ENCODE measurements around the gene RAB31. TPM values are rescaled to one million over a fixed set of nuclear protein-coding genes. Genes with fewer than 3 reads are reported as not detected.

The RAB31 gene
- total RNA-seq, 2 donors from 2014 or later: 4.3 to 8.0 TPM

DNA sequence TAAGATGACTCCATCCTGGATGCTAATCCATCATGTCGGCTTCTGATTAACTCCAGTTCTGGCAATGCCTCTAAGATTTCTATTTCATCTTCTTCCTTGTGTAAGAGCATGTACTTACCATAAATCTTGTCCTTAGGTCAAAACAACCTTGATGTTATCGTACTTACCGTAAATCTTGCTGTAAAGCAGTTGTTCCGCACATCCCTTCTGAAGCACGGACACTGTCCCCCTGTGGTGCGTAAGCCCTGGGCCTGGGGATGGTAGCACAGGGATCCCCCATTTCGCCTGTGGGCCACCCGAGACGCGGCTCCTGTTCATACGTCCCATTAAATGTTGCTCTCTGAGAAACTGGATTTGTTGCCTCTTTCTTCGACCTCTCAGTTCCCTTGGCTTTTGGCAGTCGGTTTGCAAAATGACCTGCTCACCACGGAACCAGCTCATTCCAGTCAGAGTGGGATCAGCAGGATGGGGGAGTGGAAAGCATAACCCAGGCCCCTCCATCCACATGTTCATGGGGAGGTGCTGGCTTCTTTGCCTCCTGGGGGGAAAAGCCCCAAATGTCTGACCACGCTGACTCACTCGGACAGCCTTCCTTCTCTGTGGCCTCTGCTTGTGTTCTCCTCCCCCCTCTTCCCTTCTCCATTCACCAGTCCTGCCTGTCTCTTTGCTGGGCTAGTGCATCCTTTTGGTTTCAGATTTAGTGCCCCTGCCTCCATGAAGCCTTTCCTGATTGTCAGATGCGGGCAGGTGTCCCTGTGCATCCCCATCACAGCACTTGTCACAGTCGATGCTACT, 49.9 kb downstream of the RAB31 start:
- Histone ChIP-seq H3K4me3 (no peak overlapping the region), H3K9me3 (no peaks in the 10 kb centered on the region), H3K27ac (no peak overlapping the region), H3K4me1 (no peaks in the 10 kb centered on the region), H3K27me3 (no peaks in the 10 kb centered on the region), H3K36me3 (replicated peaks in 1 of 2; ENCODE audit: insufficient read depth in 1 of 2, low read depth in 2 of 2) (no peaks in the 10 kb centered on the region)
- TF ChIP-seq, protein P1, sequence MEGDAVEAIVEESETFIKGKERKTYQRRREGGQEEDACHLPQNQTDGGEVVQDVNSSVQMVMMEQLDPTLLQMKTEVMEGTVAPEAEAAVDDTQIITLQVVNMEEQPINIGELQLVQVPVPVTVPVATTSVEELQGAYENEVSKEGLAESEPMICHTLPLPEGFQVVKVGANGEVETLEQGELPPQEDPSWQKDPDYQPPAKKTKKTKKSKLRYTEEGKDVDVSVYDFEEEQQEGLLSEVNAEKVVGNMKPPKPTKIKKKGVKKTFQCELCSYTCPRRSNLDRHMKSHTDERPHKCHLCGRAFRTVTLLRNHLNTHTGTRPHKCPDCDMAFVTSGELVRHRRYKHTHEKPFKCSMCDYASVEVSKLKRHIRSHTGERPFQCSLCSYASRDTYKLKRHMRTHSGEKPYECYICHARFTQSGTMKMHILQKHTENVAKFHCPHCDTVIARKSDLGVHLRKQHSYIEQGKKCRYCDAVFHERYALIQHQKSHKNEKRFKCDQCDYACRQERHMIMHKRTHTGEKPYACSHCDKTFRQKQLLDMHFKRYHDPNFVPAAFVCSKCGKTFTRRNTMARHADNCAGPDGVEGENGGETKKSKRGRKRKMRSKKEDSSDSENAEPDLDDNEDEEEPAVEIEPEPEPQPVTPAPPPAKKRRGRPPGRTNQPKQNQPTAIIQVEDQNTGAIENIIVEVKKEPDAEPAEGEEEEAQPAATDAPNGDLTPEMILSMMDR (IDR thresholded peaks at IDR 0.05): no peak
- TF ChIP-seq POLR2A (IDR thresholded peaks at IDR 0.05): no peak
- intact Hi-C loops (cut with DNase I): no loop called here
- DNase-seq (no peak), ATAC-seq (no peak)
- WGBS, 2 donors: 75 to 78% methylated on average over 18 of the region's 18 CpGs

GRCh38 chr18:9758624-9759075, 50.5 kb downstream of the RAB31 start:
- Histone ChIP-seq H3K9me3 (no peaks in the 10 kb centered on the region), H3K4me1 (no peaks in the 10 kb centered on the region), H3K27me3 (no peaks in the 10 kb centered on the region), H3K4me3 (no peak overlapping the region), H3K36me3 (replicated peaks in 1 of 2; ENCODE audit: insufficient read depth in 1 of 2, low read depth in 2 of 2) (no peaks in the 10 kb centered on the region), H3K27ac (no peak overlapping the region)
- ATAC-seq: no peak
- no peak for DNase-seq
- intact Hi-C loops (cut with DNase I): no loop called here
- TF ChIP-seq, protein P1 (IDR thresholded peaks at IDR 0.05): no peak
- no peak for TF ChIP-seq POLR2A (IDR thresholded peaks at IDR 0.05)
- WGBS, 2 donors: 73 to 81% methylated on average over 8 of the region's 8 CpGs

- intact Hi-C loops (cut with DNase I): no loop called here
- DNase-seq: no peak
Observed at GRCh38 chr18:9760641-9761040, 52.5 kb downstream of the RAB31 start.

DNA sequence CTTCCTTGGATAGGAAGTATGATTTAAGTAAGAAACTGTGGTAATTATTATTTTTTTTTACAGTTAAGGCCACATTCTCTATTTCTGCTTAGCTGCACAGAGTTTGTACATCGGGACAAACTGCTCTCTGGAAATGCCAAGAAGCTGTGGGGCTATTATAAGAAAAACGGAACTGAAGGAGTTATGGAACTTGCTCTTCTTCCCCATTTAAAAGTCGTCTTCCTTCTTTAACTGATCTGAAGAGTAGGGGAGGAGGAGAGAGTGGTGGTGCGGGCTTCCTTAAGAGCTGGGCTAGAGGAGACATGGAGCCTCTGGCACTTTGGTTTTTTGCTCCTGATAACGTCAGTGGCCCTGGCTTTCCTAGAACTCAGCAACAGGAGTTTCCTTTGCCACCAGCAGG, 54.4 kb downstream of the RAB31 start:
- H3K27me3 ChIP-seq: no peaks in the 10 kb centered on the region
- intact Hi-C loops (cut with DNase I): no loop called here
- H3K27ac ChIP-seq: peak overlapping the region in 1 of 4 donors; percentile 45
- H3K36me3 ChIP-seq (replicated peaks in 1 of 2; ENCODE audit: insufficient read depth in 1 of 2, low read depth in 2 of 2): no peaks in the 10 kb centered on the region
- H3K9me3 ChIP-seq: no peaks in the 10 kb centered on the region
- ATAC-seq (no peak), DNase-seq (no peak)
- TF ChIP-seq POLR2A (IDR thresholded peaks at IDR 0.05): no peak
- TF ChIP-seq, protein P1 (IDR thresholded peaks at IDR 0.05): no peak
- H3K4me1 ChIP-seq: no peaks in the 10 kb centered on the region
- 56 to 79% methylated on average over 5 of the region's 5 CpGs for WGBS, 2 donors
- no peak overlapping the region for H3K4me3 ChIP-seq

More at GRCh38 chr18:9760641-9761040, 52.5 kb downstream of the RAB31 start:
- H3K36me3 ChIP-seq (replicated peaks in 1 of 2; ENCODE audit: insufficient read depth in 1 of 2, low read depth in 2 of 2): no peaks in the 10 kb centered on the region
- TF ChIP-seq, protein P1 (IDR thresholded peaks at IDR 0.05): no peak
- TF ChIP-seq POLR2A (IDR thresholded peaks at IDR 0.05): no peak
- no peak overlapping the region for H3K27ac ChIP-seq
- no peaks in the 10 kb centered on the region for H3K27me3 ChIP-seq
- no peak for ATAC-seq
- WGBS, 2 donors: 59 to 93% methylated on average over 5 to 6 of the region's 6 CpGs
- no peak overlapping the region for H3K4me3 ChIP-seq
- no peaks in the 10 kb centered on the region for H3K9me3 ChIP-seq
- H3K4me1 ChIP-seq: no peaks in the 10 kb centered on the region

DNA sequence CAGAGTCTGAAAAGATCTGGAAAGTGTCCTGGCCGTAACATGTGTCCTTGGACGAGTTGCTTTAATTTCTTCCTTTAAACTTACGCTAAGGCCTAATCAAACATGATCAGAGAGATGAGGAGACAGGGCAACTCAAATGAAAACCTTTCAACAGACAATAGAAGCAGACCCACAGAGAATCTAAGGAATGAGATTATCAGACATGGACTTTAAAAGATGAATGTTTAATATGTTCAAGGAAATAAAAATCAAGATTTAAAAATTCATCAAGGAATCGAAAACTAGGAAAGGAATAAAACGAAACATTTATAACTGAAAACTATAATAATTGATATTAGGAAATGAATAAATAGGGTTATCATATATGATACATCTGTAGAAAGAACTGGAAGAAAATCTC, 55.1 kb downstream of the RAB31 start:
- no peak for ATAC-seq
- intact Hi-C loops (cut with DNase I): no loop called here
- no peak for TF ChIP-seq POLR2A (IDR thresholded peaks at IDR 0.05)
- TF ChIP-seq, protein P1 (IDR thresholded peaks at IDR 0.05): no peak
- WGBS, 2 donors: 89 to 92% methylated on average over 5 of the region's 5 CpGs
- Histone ChIP-seq H3K4me3 (no peak overlapping the region), H3K27me3 (no peaks in the 10 kb centered on the region), H3K36me3 (replicated peaks in 1 of 2; ENCODE audit: insufficient read depth in 1 of 2, low read depth in 2 of 2) (no peaks in the 10 kb centered on the region), H3K27ac (peak overlapping the region in 1 of 4 donors; percentile 33), H3K9me3 (no peaks in the 10 kb centered on the region), H3K4me1 (no peaks in the 10 kb centered on the region)
- no peak for DNase-seq
